ENCODE results near the gene DDR1. TPM values are rescaled to one million over a fixed set of nuclear protein-coding genes. Genes with fewer than 3 reads are reported as not detected.
A peak's percentile ranks its signal among the peaks of the same experiment; 100 is the strongest.

Gene DDR1
- total RNA-seq, 1 experiment from 2014 or later = 258 TPM

GRCh38 chr6:30891816-30892538, 7.7 kb downstream of the DDR1 start:
- DNase-seq = peak; percentile 13
- H2BK20ac ChIP-seq (ENCODE audit: low read depth, low read length, poor library complexity, severe bottlenecking) = no peak overlapping the region
- H3K27ac ChIP-seq (ENCODE audit: insufficient read length, low read depth, low read length) = no peak overlapping the region
- H3T11ph ChIP-seq (ENCODE audit: low read length) = no peak overlapping the region
- no peak overlapping the region for H4K5ac ChIP-seq (ENCODE audit: insufficient read length, low read depth, low read length)
- peak overlapping the region in 1 of 3 experiments; percentile 41; a peak in 2 of 7 replicates for H3K27ac Mint-ChIP-seq
- H3K4me1 Mint-ChIP-seq = peaks cover 32 to 38% of the 10 kb centered on the region in 2 experiments
- H3K9ac ChIP-seq (ENCODE audit: extremely low read depth, insufficient read length, low read length) = no peak overlapping the region
- peaks cover 44 to 85% (median 83%) of the 10 kb centered on the region in 3 experiments for H3K36me3 Mint-ChIP-seq (ENCODE audit: insufficient read depth in 1 of 3, low read depth in 3 of 3)
- no peak overlapping the region for H3K4ac ChIP-seq (ENCODE audit: low read depth, low read length)
- H4K91ac ChIP-seq (ENCODE audit: insufficient read length, low read depth, low read length) = no peak overlapping the region
- H2BK12ac ChIP-seq (ENCODE audit: insufficient read length, low read depth, low read length) = no peak overlapping the region
- H2AFZ ChIP-seq (ENCODE audit: low read length) = no peak overlapping the region
- H2AK5ac ChIP-seq (ENCODE audit: insufficient read length, low read length) = no peak overlapping the region
- H3K4me2 ChIP-seq (ENCODE audit: insufficient read depth, insufficient read length, low read length) = no peak overlapping the region
- H3K14ac ChIP-seq (ENCODE audit: insufficient read depth, low read length) = no peak overlapping the region
- no peaks in the 10 kb centered on the region for H3K9me3 Mint-ChIP-seq
- H3K56ac ChIP-seq (ENCODE audit: insufficient read length, low read depth, low read length) = no peak overlapping the region
- no peaks in the 10 kb centered on the region for H3K27me3 Mint-ChIP-seq (ENCODE audit: low read depth)
- no CpG with 5 or more reads among the region's 21 CpGs for WGBS (ENCODE audit: extremely low coverage, insufficient read length, low lambda C conversion rate)
- no peaks in the 10 kb centered on the region for H3K9me3 ChIP-seq (ENCODE audit: control insufficient read depth, low read depth, low read length)
- no peak overlapping the region for H2BK15ac ChIP-seq (ENCODE audit: low read depth, low read length)
- no peak overlapping the region for H2BK5ac ChIP-seq (ENCODE audit: insufficient read length, low read length)
- peaks cover 6% of the 10 kb centered on the region; the same call in 1 of the 2 replicates for H3K79me2 ChIP-seq (ENCODE audit: insufficient read depth, low read length)
- no peaks in the 10 kb centered on the region for H3K4me1 ChIP-seq (ENCODE audit: insufficient read depth, low read length)
- H4K8ac ChIP-seq (replicated peaks; ENCODE audit: insufficient read length, low read depth, low read length) = no peak overlapping the region
- no peak overlapping the region for H3K23ac ChIP-seq (ENCODE audit: insufficient read length, low read depth, low read length)
- peaks cover 7% of the 10 kb centered on the region for H3K79me1 ChIP-seq (ENCODE audit: insufficient read depth, low read depth, low read length, poor library complexity, severe bottlenecking)
- no peaks in the 10 kb centered on the region for H3K27me3 ChIP-seq (ENCODE audit: insufficient read depth, low read length)
- no peaks in the 10 kb centered on the region for H3K23me2 ChIP-seq (ENCODE audit: insufficient read length, low read depth, low read length, poor library complexity, severe bottlenecking)
- no peak overlapping the region for H3K4me3 Mint-ChIP-seq
- TF ChIP-seq CTCF (conservative IDR thresholded peaks at IDR 0.05) = no peak
- H4K20me1 ChIP-seq (ENCODE audit: control insufficient read depth, insufficient read depth, insufficient read length) = no peaks in the 10 kb centered on the region
- no peak overlapping the region for H3K18ac ChIP-seq (ENCODE audit: insufficient read length, low read depth, low read length)
- H2BK120ac ChIP-seq (ENCODE audit: low read depth, low read length, poor library complexity, severe bottlenecking) = no peak overlapping the region

All from H9 (cell line).